Endothelial cell of umbilical vein (primary cell): ENCODE results near the gene BUD31. TPM values are rescaled to one million over a fixed set of nuclear protein-coding genes. Genes with fewer than 3 reads are reported as not detected.

ENCODE experiments used
- BruUV-seq: library from RNA; stranded (reverse); fragments of 400-500 nt; replicated peaks from 2 replicates; lab custom pipeline; 2021; lab: Mats Ljungman, UMichigan
- CTCF ChIA-PET: fragments of 300-600, 350-600 bp; sonication (Branson Sonifier 250); formaldehyde crosslinking; loops from one replicate; lab custom pipeline; 2021; ENCODE audit warnings: antibody characterized with exemption, inconsistent platforms; lab: Charles Lee
- POLR2A ChIA-PET: fragments of 300-600, 350-600 bp; sonication (Branson Sonifier 250); formaldehyde crosslinking; loops from one replicate; lab custom pipeline; 2021; ENCODE audit warnings: antibody characterized with exemption, inconsistent platforms; lab: Charles Lee
- DNase-seq: peaks from one replicate; pipeline ENCODE4 v3.0.0-alpha.2; 2011; ENCODE audit warnings: low read depth, low spot score
- FAIRE-seq: peaks from 2 replicates; lab custom pipeline; 2011; peaks lifted over from hg19 to GRCh38; lab: Jason Lieb, UNC
- H2AFZ ChIP-seq: 2 replicates; pipeline ENCODE4 v1.6.0; 2012; ENCODE audit warnings: low read depth, low read length, control low read depth, inconsistent platforms
- H3K27ac ChIP-seq: 2 replicates; pipeline ENCODE4 v1.5.1; 2011; ENCODE audit warnings: low read depth, mild to moderate bottlenecking, control low read depth, low read length, moderate library complexity; ENCODE audit not compliant: insufficient read depth
- H3K27me3 ChIP-seq, 2 experiments: 2 replicates each; pipeline versions ENCODE4 v1.6.0 to v1.6.1; 2011; ENCODE audit warnings: low read length in 2 of 2, mixed read lengths in 1 of 2; ENCODE audit not compliant: control insufficient read depth in 2 of 2, insufficient read depth in 2 of 2
- H3K36me3 ChIP-seq, 2 experiments: 2 replicates in 1 of 2; 3 replicates in 1 of 2; pipeline ENCODE4 v1.5.1; 2011; ENCODE audit warnings: low read length in 2 of 2, mild to moderate bottlenecking in 1 of 2, moderate library complexity in 1 of 2; ENCODE audit not compliant: control insufficient read depth in 2 of 2, insufficient read depth in 2 of 2; ENCODE audit errors: extremely low read depth in 1 of 2
- H3K4me1 ChIP-seq: 3 replicates; pipeline ENCODE4 v1.5.1; 2011; ENCODE audit warnings: mild to moderate bottlenecking, low read length; ENCODE audit not compliant: control insufficient read depth, insufficient read depth; ENCODE audit errors: extremely low read depth
- H3K4me2 ChIP-seq: 2 replicates; pipeline ENCODE4 v1.6.1; 2011; ENCODE audit warnings: low read length, control low read depth, mixed read lengths; ENCODE audit not compliant: insufficient read depth
- H3K4me3 ChIP-seq, 3 experiments: fragments of 200-600 bp in 1 of 3; sonication (generic), shearing (Covaris generic) in 1 of 3; replicated peaks in 1 of 3; 2 replicates each; pipeline ENCODE4 v1.5.1; 2011 to 2016; ENCODE audit warnings: control low read depth in 3 of 3, low read length in 3 of 3, mild to moderate bottlenecking in 2 of 3, inconsistent platforms in 1 of 3, low read depth in 1 of 3, moderate library complexity in 1 of 3; ENCODE audit not compliant: insufficient read depth in 1 of 3
- H3K79me2 ChIP-seq: 2 replicates; pipeline ENCODE4 v1.6.0; 2012; ENCODE audit warnings: low read length, inconsistent platforms; ENCODE audit not compliant: control insufficient read depth, insufficient read depth
- H3K9ac ChIP-seq: replicated peaks from 2 replicates; pipeline ENCODE3; 2011; ENCODE audit warnings: low read length, control low read depth; ENCODE audit not compliant: insufficient read depth; ENCODE audit errors: extremely low read depth
- H3K9me1 ChIP-seq: replicated peaks from 3 replicates; pipeline ENCODE4 v1.6.0; 2011; ENCODE audit warnings: mild to moderate bottlenecking, low read length; ENCODE audit not compliant: control insufficient read depth, insufficient read depth; ENCODE audit errors: extremely low read depth
- H3K9me3 ChIP-seq: replicated peaks from 2 replicates; pipeline ENCODE4 v1.5.1; 2012; ENCODE audit warnings: low read length, inconsistent platforms; ENCODE audit not compliant: control insufficient read depth, insufficient read depth
- H4K20me1 ChIP-seq: replicated peaks from 2 replicates; pipeline ENCODE3; 2011; ENCODE audit warnings: mild to moderate bottlenecking, low read length; ENCODE audit not compliant: control insufficient read depth, insufficient read depth; ENCODE audit errors: extremely low read depth
- CTCF ChIP-seq, 2 donors: IDR thresholded peaks; 1 replicate in 1 of 2; 2 replicates in 1 of 2; pipeline ENCODE4 v1.5.1; 2011; ENCODE audit warnings: low read length in 2 of 2, mild to moderate bottlenecking in 2 of 2, moderate library complexity in 2 of 2, control low read depth in 1 of 2, inconsistent platforms in 1 of 2, low read depth in 1 of 2; ENCODE audit not compliant: insufficient read depth in 1 of 2; ENCODE audit errors: extremely low read depth in 1 of 2
- EZH2 ChIP-seq: IDR thresholded peaks from 2 replicates; pipeline ENCODE4 v1.6.1; 2012; ENCODE audit warnings: borderline replicate concordance, low read depth, mild to moderate bottlenecking, moderate library complexity, low read length, inconsistent platforms; ENCODE audit not compliant: severe bottlenecking
- FOS ChIP-seq: IDR thresholded peaks from 2 replicates; pipeline ENCODE4 v1.6.1; 2011; ENCODE audit warnings: mild to moderate bottlenecking, low read length, moderate library complexity, borderline replicate concordance; ENCODE audit not compliant: insufficient read depth
- GATA2 ChIP-seq: IDR thresholded peaks from 2 replicates; pipeline ENCODE4 v1.7.0; 2011; ENCODE audit warnings: low read depth, mild to moderate bottlenecking, moderate library complexity, mixed read lengths, low read length; ENCODE audit not compliant: insufficient read length, insufficient read depth
- JUN ChIP-seq: IDR thresholded peaks from 2 replicates; pipeline ENCODE4 v1.6.1; 2011; ENCODE audit warnings: borderline replicate concordance, low read depth; ENCODE audit not compliant: insufficient read length, insufficient read depth
- MAX ChIP-seq: IDR thresholded peaks from 2 replicates; pipeline ENCODE4 v1.6.1; 2011; ENCODE audit not compliant: insufficient read depth, insufficient read length
- MYC ChIP-seq: IDR thresholded peaks from one replicate; pipeline ENCODE4 v1.6.1; 2011; ENCODE audit warnings: mild to moderate bottlenecking, low read depth, low read length
- POLR2A ChIP-seq: IDR thresholded peaks from 2 replicates; pipeline ENCODE4 v1.6.1; 2012; ENCODE audit warnings: low read depth, mild to moderate bottlenecking, control low read depth, low read length
- POLR2AphosphoS5 ChIP-seq: IDR thresholded peaks from 2 replicates; pipeline ENCODE4 v1.6.1; 2012; ENCODE audit warnings: low read depth, mild to moderate bottlenecking, control low read depth, low read length, moderate library complexity; ENCODE audit not compliant: insufficient read depth
- dilution Hi-C: fragments of 300-500 bp; cut with MboI; formaldehyde crosslinking; loops from one replicate; pipeline ENCODE4 v1.15.0; 2019; ENCODE audit warnings: low sequenced_read_pairs; ENCODE audit not compliant: extremely low pct_ligation_motif_present
- intact Hi-C: fragments of 100-400 bp; cut with micrococcal nuclease; formaldehyde crosslinking; loops from one replicate; pipeline ENCODE4 v1.10.0; 2022
- polyA plus RNA-seq, 4 experiments: library from polyadenylated mRNA; depleted of rRNA in 3 of 4; stranded (reverse) in 3 of 4; unstranded in 1 of 4; fragments of >200 nt; gene quantifications; 2 replicates each; pipeline versions ENCODE4 v1.2.1 to v1.2.3, GENCODE V29; 2011 to 2012; ENCODE audit warnings: missing spikeins in 1 of 4
- total RNA-seq: library from RNA; stranded (reverse); gene quantifications from 2 replicates; pipeline ENCODE4 v1.2.3, GENCODE V29; 2021

Gene BUD31
- total and polyA plus RNA-seq, 2 donors (not counting 3 experiments of a cell fraction or from before 2014, with no cell fraction given) = 67.8 to 122 TPM

- POLR2A ChIA-PET = no interaction called here
Measured at GRCh38 chr7:99372275-99373090, 36.3 kb upstream of the BUD31 start.

More at GRCh38 chr7:99372275-99373090, 36.3 kb upstream of the BUD31 start:
- dilution Hi-C loops = no loop called here
- Histone ChIP-seq H3K4me1 (peaks cover 7% of the 10 kb centered on the region), H3K4me2 (no peak overlapping the region), H3K4me3 (no peak overlapping the region), H3K9ac (no peak overlapping the region), H3K9me1 (no peaks in the 10 kb centered on the region), H2AFZ (no peak overlapping the region), H3K27me3 (no peaks in the 10 kb centered on the region), H3K27ac (no peak overlapping the region), H3K36me3 (peaks cover 0 to 6% of the 10 kb centered on the region in 2 experiments), H3K79me2 (peaks cover 20% of the 10 kb centered on the region), H3K9me3 (no peaks in the 10 kb centered on the region), H4K20me1 (no peaks in the 10 kb centered on the region)
- TF ChIP-seq CTCF (IDR thresholded peaks at IDR 0.05; ENCODE audit: extremely low read depth in 1 of 2, insufficient read depth in 1 of 2, low read depth in 1 of 2, low read length in 2 of 2) (no peak), GATA2 (no peak), MYC (no peak), FOS (no peak), EZH2 (no peak), POLR2AphosphoS5 (no peak), JUN (no peak), POLR2A (no peak), MAX (no peak)
- BruUV-seq = no TSS peak
- CTCF ChIA-PET = interaction anchor here (1.0 to 1.2 kb wide), 2 partner anchors 14 to 43 kb away, joined by 3 to 4 read pairs; no protein-coding TSS in a partner anchor
- FAIRE-seq (peak; percentile 68), DNase-seq (no peak)
- intact Hi-C loops = no loop called here
